PC-9 (cell line): ENCODE results near the gene NIT2. TPM values are rescaled to one million over a fixed set of nuclear protein-coding genes. Genes with fewer than 3 reads are reported as not detected.

Experiments
- BruUV-seq: library from RNA; stranded (reverse); fragments of 400-500 nt; replicated peaks from 2 replicates; lab custom pipeline; 2021; lab: Mats Ljungman, UMichigan
- CTCF ChIA-PET: fragments of 300-600 bp; sonication (Branson Sonifier 250); formaldehyde crosslinking; loops from one replicate; lab custom pipeline; 2022; ENCODE audit warnings: antibody characterized with exemption; lab: Charles Lee
- POLR2A ChIA-PET: fragments of 300-600 bp; sonication (Branson Sonifier 250); formaldehyde crosslinking; loops from one replicate; lab custom pipeline; 2022; ENCODE audit warnings: antibody characterized with exemption; ENCODE audit not compliant: unreplicated experiment; lab: Charles Lee
- DNase-seq, 2 experiments: peaks; one replicate each; pipeline versions ENCODE4 v3.0.0 to v3.0.0-alpha.2; 2015 to 2022; ENCODE audit warnings: mixed read lengths in 1 of 2
- H2AFZ ChIP-seq: fragments of 200-600 bp; sonication (generic); 2 replicates; pipeline ENCODE4 v1.8.1; 2017; ENCODE audit warnings: antibody characterized with exemption
- H3F3A ChIP-seq: fragments of 200-600 bp; sonication (generic); 2 replicates; pipeline ENCODE4 v1.8.1; 2017; ENCODE audit warnings: antibody characterized with exemption, mild to moderate bottlenecking, low read depth; ENCODE audit not compliant: insufficient read depth
- H3K27ac ChIP-seq: fragments of 200-600 bp; sonication (generic); 2 replicates; pipeline ENCODE4 v1.6.1; 2016; ENCODE audit warnings: mixed run types
- H3K27me3 ChIP-seq: fragments of 200-600 bp; sonication (generic); 2 replicates; pipeline ENCODE4 v1.6.1; 2016; ENCODE audit warnings: low read depth, mixed run types; ENCODE audit not compliant: insufficient read depth
- H3K36me3 ChIP-seq: fragments of 200-600 bp; sonication (generic); 2 replicates; pipeline ENCODE4 v1.6.1; 2016; ENCODE audit warnings: low read depth, mixed run types
- H3K4me1 ChIP-seq: fragments of 200-600 bp; sonication (generic); replicated peaks from 2 replicates; pipeline ENCODE4 v1.6.1; 2016; ENCODE audit warnings: mixed run types; ENCODE audit not compliant: insufficient read depth
- H3K4me2 ChIP-seq: fragments of 200-600 bp; sonication (generic); 2 replicates; pipeline ENCODE4 v1.6.1; 2017; ENCODE audit warnings: mixed run types
- H3K4me3 ChIP-seq: fragments of 200-600 bp; sonication (generic); 2 replicates; pipeline ENCODE4 v1.6.1; 2016; ENCODE audit warnings: mixed run types
- H3K79me2 ChIP-seq: fragments of 200-600 bp; sonication (generic); 2 replicates; pipeline ENCODE4 v1.6.1; 2017; ENCODE audit warnings: low read depth, mixed run types
- H3K9me2 ChIP-seq: fragments of 200-600 bp; sonication (generic); 2 replicates; pipeline ENCODE4 v1.8.1; 2017; ENCODE audit warnings: mild to moderate bottlenecking; ENCODE audit not compliant: insufficient read depth
- H3K9me3 ChIP-seq: fragments of 200-600 bp; sonication (generic); 2 replicates; pipeline ENCODE4 v1.8.1; 2016; ENCODE audit warnings: low read depth; ENCODE audit not compliant: insufficient read depth
- H4K20me1 ChIP-seq: fragments of 200-600 bp; sonication (generic); 2 replicates; pipeline ENCODE4 v1.8.1; 2017; ENCODE audit not compliant: insufficient read depth
- CTCF ChIP-seq: fragments of 200-600 bp; sonication (generic); conservative IDR thresholded peaks from 2 replicates; pipeline ENCODE4 v1.6.1; 2017; ENCODE audit warnings: mixed run types, antibody characterized with exemption, mild to moderate bottlenecking, moderate library complexity
- EZH2 ChIP-seq: fragments of 200-600 bp; sonication (generic); IDR thresholded peaks from 2 replicates; pipeline ENCODE4 v1.8.0; 2017; ENCODE audit warnings: antibody characterized with exemption, low read depth
- intact Hi-C: fragments of 100-400 bp; cut with micrococcal nuclease; formaldehyde crosslinking; loops from one replicate; pipeline ENCODE4 v1.10.0; 2022; ENCODE audit not compliant: unreplicated experiment
- total RNA-seq: library from RNA; stranded (reverse); gene quantifications from 2 replicates; pipeline ENCODE4 v1.2.3, GENCODE V29; 2021

Gene NIT2
- total RNA-seq, 1 experiment from 2014 or later, result 115 TPM

GRCh38 chr3:100386437-100387074, 52.0 kb downstream of the NIT2 start:
- CTCF ChIA-PET, result interaction anchor here (0.5 kb wide), 1 partner anchor 76 kb away, joined by 4 read pairs; no protein-coding TSS in a partner anchor

GRCh38 chr3:100389025-100389424, 54.5 kb downstream of the NIT2 start:
- intact Hi-C loops, result no loop called here
- H3K79me2 ChIP-seq, result peaks cover 99% of the 10 kb centered on the region
- peaks cover 57% of the 10 kb centered on the region for H4K20me1 ChIP-seq
- CTCF ChIA-PET, result no interaction called here
- H3K36me3 ChIP-seq, result peaks cover 69% of the 10 kb centered on the region
- no peak overlapping the region for H3K4me2 ChIP-seq
- peaks cover 18% of the 10 kb centered on the region for H3K9me3 ChIP-seq
- H2AFZ ChIP-seq, result no peak overlapping the region
- H3K27ac ChIP-seq, result no peak overlapping the region
- H3K9me2 ChIP-seq, result no peaks in the 10 kb centered on the region
- DNase-seq, result no peak
- H3K4me1 ChIP-seq, result peaks cover 4% of the 10 kb centered on the region; the same call in 1 of the 2 replicates
- POLR2A ChIA-PET, result interaction anchor here (0.6 to 0.7 kb wide), 2 partner anchors 55 to 100 kb away, joined by 3 to 5 read pairs; no protein-coding TSS in a partner anchor
- no peak overlapping the region for H3K4me3 ChIP-seq
- TF ChIP-seq EZH2 (no peak), CTCF (no peak)
- H3K27me3 ChIP-seq, result no peaks in the 10 kb centered on the region
- no TSS peak for BruUV-seq
- H3F3A ChIP-seq, result no peaks in the 10 kb centered on the region

More at GRCh38 chr3:100386437-100387074, 52.0 kb downstream of the NIT2 start:
- BruUV-seq, result no TSS peak
- Histone ChIP-seq H3K4me3 (no peak overlapping the region), H3F3A (no peaks in the 10 kb centered on the region), H3K4me1 (peaks cover 4% of the 10 kb centered on the region; the same call in 1 of the 2 replicates), H3K9me2 (no peaks in the 10 kb centered on the region), H3K36me3 (peaks cover 83% of the 10 kb centered on the region), H4K20me1 (peaks cover 42% of the 10 kb centered on the region), H3K79me2 (peaks cover 75% of the 10 kb centered on the region), H3K27me3 (no peaks in the 10 kb centered on the region), H3K4me2 (no peak overlapping the region), H2AFZ (no peak overlapping the region), H3K27ac (0 out of 2 replicates have a peak overlapping the region, but pooled peaks have one; percentile 1), H3K9me3 (peaks cover 18% of the 10 kb centered on the region)
- no peak for DNase-seq
- POLR2A ChIA-PET, result interaction anchor here (0.6 kb wide), 2 partner anchors 328 to 831 kb away, joined by 3 to 9 read pairs; no protein-coding TSS in a partner anchor
- no peak for TF ChIP-seq CTCF
- TF ChIP-seq EZH2, result no peak
- intact Hi-C loops, result no loop called here

GRCh38 chr3:100395679-100396431, 61.3 kb downstream of the NIT2 start:
- TF ChIP-seq CTCF (no peak), EZH2 (no peak)
- peaks cover 3% of the 10 kb centered on the region; the same call in 1 of the 2 replicates for H3F3A ChIP-seq
- no peak for DNase-seq
- no peaks in the 10 kb centered on the region for H3K9me2 ChIP-seq
- ChIA-PET POLR2A (no interaction called here), CTCF (interaction anchor here (0.6 kb wide), 1 partner anchor 366 kb away, joined by 3 read pairs; no protein-coding TSS in a partner anchor)
- no peaks in the 10 kb centered on the region for H3K9me3 ChIP-seq
- peaks cover 16% of the 10 kb centered on the region for H3K4me1 ChIP-seq
- H3K79me2 ChIP-seq, result peaks cover 100% of the 10 kb centered on the region
- peaks cover 26% of the 10 kb centered on the region for H3K36me3 ChIP-seq
- H3K4me2 ChIP-seq, result no peak overlapping the region
- H4K20me1 ChIP-seq, result peaks cover 75% of the 10 kb centered on the region
- no peak overlapping the region for H3K27ac ChIP-seq
- BruUV-seq, result no TSS peak
- no peak overlapping the region for H2AFZ ChIP-seq
- no peaks in the 10 kb centered on the region for H3K27me3 ChIP-seq
- no peak overlapping the region for H3K4me3 ChIP-seq
- intact Hi-C loops, result no loop called here
